HepG2 (cell line): ENCODE data around the gene TAF7. TPM values are rescaled to one million over a fixed set of nuclear protein-coding genes. Genes with fewer than 3 reads are reported as not detected.
A peak's percentile ranks its signal among the peaks of the same experiment; 100 is the strongest.

Experiments
- ATAC-seq: fragments of 200-7000 bp; cut with Tn5 transposase; 3 replicates; pipeline ENCODE4 v1.9.1; 2020; ENCODE audit warnings: mild to moderate bottlenecking, moderate library complexity
- BruUV-seq: library from RNA; stranded (reverse); fragments of 400-500 nt; replicated peaks from 2 replicates; lab custom pipeline; 2021; lab: Mats Ljungman, UMichigan
- CTCF ChIA-PET: fragments of 300-600 bp; formaldehyde crosslinking; extraction: SDS; loops from one replicate; lab custom pipeline; 2021; ENCODE audit warnings: low total read pairs, inconsistent platforms, low intra/inter-chr PET ratio; lab: Yijun Ruan, JAX
- POLR2A ChIA-PET: fragments of 350-600 bp; sonication (Branson Sonifier 250); formaldehyde crosslinking; loops from one replicate; lab custom pipeline; 2020; ENCODE audit warnings: antibody characterized with exemption, inconsistent platforms; lab: Yijun Ruan, JAX
- DNase-seq: peaks from one replicate; pipeline ENCODE4 v3.0.0-alpha.2; 2015; ENCODE audit warnings: low spot score
- FAIRE-seq: peaks from 3 replicates; lab custom pipeline; 2011; peaks lifted over from hg19 to GRCh38; lab: Jason Lieb, UNC
- H2AFZ ChIP-seq: one replicate; pipeline ENCODE4 v1.6.1; 2011; ENCODE audit warnings: low read length, inconsistent platforms
- H3K27ac ChIP-seq: fragments of 300-600 bp; 3 replicates; pipeline ENCODE4 v1.8.0; 2011; ENCODE audit warnings: mixed run types, mild to moderate bottlenecking, mixed read lengths, low read length, inconsistent platforms; ENCODE audit not compliant: insufficient read depth; ENCODE audit errors: extremely low read length
- H3K27me3 ChIP-seq, 2 experiments: fragments of 200-600 bp in 1 of 2; 2 replicates in 1 of 2; 3 replicates in 1 of 2; pipeline versions ENCODE4 v1.6.0 to v1.8.0; 2011; ENCODE audit warnings: low read length in 2 of 2, mild to moderate bottlenecking in 2 of 2, moderate library complexity in 2 of 2, inconsistent platforms in 1 of 2; ENCODE audit not compliant: insufficient read depth in 2 of 2, control insufficient read depth in 1 of 2
- H3K36me3 ChIP-seq, 2 experiments: fragments of 200-600 bp in 1 of 2; replicated peaks in 1 of 2; 2 replicates in 1 of 2; 3 replicates in 1 of 2; pipeline versions ENCODE4 v1.5.1 to v1.8.0; 2011; ENCODE audit warnings: low read length in 2 of 2, inconsistent platforms in 1 of 2; ENCODE audit not compliant: insufficient read depth in 2 of 2, control insufficient read depth in 1 of 2
- H3K4me1 ChIP-seq: 2 replicates; pipeline ENCODE4 v1.5.1; 2012; ENCODE audit warnings: low read length, inconsistent platforms; ENCODE audit not compliant: insufficient read depth
- H3K4me2 ChIP-seq: 2 replicates; pipeline ENCODE4 v1.6.0; 2011; ENCODE audit warnings: low read depth, low read length, inconsistent platforms
- H3K4me3 ChIP-seq, 3 experiments: fragments of 200-600 bp in 1 of 3; sonication (generic), shearing (Covaris generic) in 1 of 3; replicated peaks in 1 of 3; 2 replicates each; pipeline ENCODE4 v1.5.1; 2011 to 2016; ENCODE audit warnings: low read length in 3 of 3, inconsistent platforms in 2 of 3, low read depth in 2 of 3, mild to moderate bottlenecking in 2 of 3, control low read depth in 1 of 3, mixed read lengths in 1 of 3; ENCODE audit not compliant: insufficient read depth in 1 of 3
- H3K79me2 ChIP-seq: one replicate; pipeline ENCODE4 v1.6.1; 2011; ENCODE audit warnings: low read length, inconsistent platforms; ENCODE audit not compliant: insufficient read depth
- H3K9ac ChIP-seq: 2 replicates; pipeline ENCODE4 v1.6.0; 2011; ENCODE audit warnings: mild to moderate bottlenecking, low read depth, low read length, inconsistent platforms; ENCODE audit not compliant: insufficient read depth
- H3K9me3 ChIP-seq: 2 replicates; pipeline ENCODE4 v1.5.1; 2012; ENCODE audit warnings: mild to moderate bottlenecking, low read length
- H4K20me1 ChIP-seq: 2 replicates; pipeline ENCODE4 v1.6.0; 2011; ENCODE audit warnings: inconsistent platforms, mild to moderate bottlenecking, low read length, moderate library complexity; ENCODE audit not compliant: insufficient read depth
- ATF6 ChIP-seq: sonication (generic); formaldehyde crosslinking; conservative IDR thresholded peaks from 2 replicates; pipeline ENCODE4 v1.4.0; 2020; ENCODE audit warnings: missing genetic modification reagents
- KDM5A ChIP-seq: fragments of 200-600 bp; sonication (generic); IDR thresholded peaks from 2 replicates; pipeline ENCODE4 v1.7.0; 2018; ENCODE audit warnings: antibody characterized with exemption, mild to moderate bottlenecking, low read length, borderline replicate concordance
- MYC ChIP-seq: sonication (generic); formaldehyde crosslinking; IDR thresholded peaks from 2 replicates; pipeline ENCODE4 v1.9.0; 2021; ENCODE audit warnings: missing genetic modification reagents, borderline replicate concordance
- WGBS: methylation state at CpG from one replicate; pipeline ENCODE4 v1.1.6; 2017; ENCODE audit warnings: low lambda C conversion rate; 5-methylcytosine and 5-hydroxymethylcytosine counted together
- in situ Hi-C: cut with HindIII; loops from 2 replicates; pipeline ENCODE4 v1.10.0; 2017; ENCODE audit warnings: low pct_unique_long_range_greater_than_20kb; ENCODE audit not compliant: extremely low pct_ligation_motif_present
- intact Hi-C: fragments of 100-400 bp; cut with micrococcal nuclease; formaldehyde crosslinking; loops from one replicate; pipeline ENCODE4 v1.10.0; 2022; ENCODE audit not compliant: unreplicated experiment
- polyA plus RNA-seq, 8 experiments: library from polyadenylated mRNA; depleted of rRNA in 3 of 8; stranded (reverse) in 7 of 8; unstranded in 1 of 8; fragments of >200 nt; fragmentation: Illumina TruSeq in 4 of 8; extraction: Trizol in 4 of 8; gene quantifications; 2 replicates each; pipeline versions ENCODE4 v1.2.1 to v1.2.3, GENCODE V29; 2011 to 2016; ENCODE audit warnings: low read depth in 4 of 8, missing spikeins in 1 of 8, mixed read lengths in 1 of 8; ENCODE audit not compliant: insufficient read depth in 1 of 8
- total RNA-seq, 5 experiments: library from RNA; depleted of rRNA; stranded (reverse); fragments of >200 nt; fragmentation: Illumina TruSeq; extraction: Trizol; gene quantifications; 2 replicates each; pipeline ENCODE4 v1.2.3, GENCODE V29; 2016; ENCODE audit warnings: low read depth in 1 of 5

TAF7 gene
- total and polyA plus RNA-seq, 2 of the 13 experiments (the other 11 are each of a cell fraction or from before 2014, with no cell fraction given), result 41.6 to 61.5 TPM

DNA sequence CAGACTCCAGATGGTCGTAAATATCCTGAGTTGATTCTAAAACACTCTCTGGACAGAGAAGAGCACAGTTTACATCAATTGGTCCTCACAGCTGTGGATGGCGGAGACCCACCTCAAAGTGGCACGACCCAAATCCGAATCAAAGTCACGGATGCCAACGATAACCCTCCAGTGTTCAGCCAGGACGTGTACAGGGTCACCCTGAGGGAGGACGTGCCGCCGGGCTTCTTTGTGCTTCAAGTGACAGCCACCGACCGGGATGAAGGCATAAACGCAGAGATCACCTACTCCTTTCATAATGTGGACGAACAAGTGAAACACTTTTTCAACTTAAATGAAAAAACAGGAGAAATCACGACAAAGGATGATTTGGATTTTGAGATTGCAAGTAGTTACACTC is 40.1 kb upstream of the TAF7 start:
- intact Hi-C loops, result no loop called here
- FAIRE-seq, result no peak
- peaks cover 51% of the 10 kb centered on the region for H3K9me3 ChIP-seq

More for the DNA sequence above, 40.1 kb upstream of the TAF7 start:
- 58% methylated on average over 13 of the region's 15 CpGs for WGBS
- H3K27ac ChIP-seq, result no peak overlapping the region
- no peak for ATAC-seq
- DNase-seq, result no peak
- ChIA-PET POLR2A (interaction anchor here (0.8 kb wide), 1 partner anchor 203 kb away, joined by 4 read pairs; no protein-coding TSS in a partner anchor), CTCF (interaction anchor here (1.6 to 1.8 kb wide), 2 partner anchors 164 to 203 kb away, joined by 5 to 10 read pairs; no protein-coding TSS in a partner anchor)
- H3K79me2 ChIP-seq, result no peaks in the 10 kb centered on the region
- H3K27me3 ChIP-seq, result no peaks in the 10 kb centered on the region
- H3K4me1 ChIP-seq, result no peaks in the 10 kb centered on the region
- H4K20me1 ChIP-seq, result no peaks in the 10 kb centered on the region
- peak overlapping the region; percentile 31 for H3K4me2 ChIP-seq
- H3K9ac ChIP-seq, result no peak overlapping the region
- peak overlapping the region in 1 of 3 experiments; percentile 63; a peak in 1 of 6 replicates for H3K4me3 ChIP-seq
- in situ Hi-C loops, result no loop called here
- TF ChIP-seq MYC (CRISPR knock-in tag) (no peak), ATF6 (CRISPR knock-in tag) (no peak), KDM5A (no peak)
- TF ChIP-seq, all 625 proteins: peak for 0
- BruUV-seq, result no TSS peak
- no peaks in the 10 kb centered on the region for H3K36me3 ChIP-seq
- H2AFZ ChIP-seq, result no peak overlapping the region
